OCI-LY3 (cell line): Measurements from ENCODE around the gene PITPNM1.
"Not testable (repeated sequence)": the region's sequence is repeated elsewhere in the genome, so short reads cannot be mapped to it uniquely, and the experiment has no call there.

Source experiments
- H2AFZ ChIP-seq: fragments of 200-600, 300-600 bp; shearing (Covaris generic); 2 replicates; pipeline ENCODE4 v1.6.0; 2014; ENCODE audit warnings: antibody characterized with exemption, low read depth, low read length
- H3K27ac ChIP-seq: fragments of 200-600, 300-600 bp; sonication (generic); 2 replicates; pipeline ENCODE4 v1.5.1; 2014; ENCODE audit warnings: mild to moderate bottlenecking, low read length, moderate library complexity, mixed read lengths
- H3K27me3 ChIP-seq: fragments of 200-600, 300-600 bp; sonication (generic); 2 replicates; pipeline ENCODE4 v1.6.1; 2014; ENCODE audit warnings: low read depth, low read length, mixed read lengths
- H3K36me3 ChIP-seq: fragments of 200-600, 300-600 bp; sonication (generic); replicated peaks from 2 replicates; pipeline ENCODE3; 2014; ENCODE audit warnings: low read depth, low read length, mixed read lengths
- H3K4me1 ChIP-seq: fragments of 300-600, 200-600 bp; sonication (generic); 2 replicates; pipeline ENCODE4 v1.6.1; 2014; ENCODE audit warnings: low read length, mixed read lengths
- H3K4me2 ChIP-seq: fragments of 200-600, 300-600 bp; sonication (generic); 2 replicates; pipeline ENCODE4 v1.6.1; 2014; ENCODE audit warnings: low read length, mixed read lengths
- H3K4me3 ChIP-seq: fragments of 300-600, 200-600 bp; sonication (generic); 2 replicates; pipeline ENCODE4 v1.5.1; 2014; ENCODE audit warnings: antibody characterized with exemption, mild to moderate bottlenecking, low read length, moderate library complexity
- H3K79me2 ChIP-seq: fragments of 300-600, 200-600 bp; shearing (Covaris generic); 2 replicates; pipeline ENCODE4 v1.6.1; 2014; ENCODE audit warnings: mild to moderate bottlenecking, low read length, mixed read lengths
- H3K9ac ChIP-seq: fragments of 300-600, 200-600 bp; shearing (Covaris generic); 2 replicates; pipeline ENCODE4 v1.6.0; 2014; ENCODE audit warnings: mild to moderate bottlenecking, low read length, moderate library complexity
- H3K9me3 ChIP-seq: fragments of 200-600, 300-600 bp; shearing (Covaris generic); 2 replicates; pipeline ENCODE4 v1.6.1; 2014; ENCODE audit warnings: low read length, mixed read lengths; ENCODE audit not compliant: insufficient read depth
- H4K20me1 ChIP-seq: fragments of 200-600, 300-600 bp; sonication (generic); 2 replicates; pipeline ENCODE4 v1.6.1; 2016; ENCODE audit warnings: low read length, mixed read lengths; ENCODE audit not compliant: insufficient read depth
- EZH2phosphoT487 ChIP-seq: fragments of 200-600 bp; shearing (Covaris generic); IDR thresholded peaks from 2 replicates; pipeline ENCODE4 v1.6.1; 2018; ENCODE audit warnings: antibody characterized with exemption, mixed run types, low read depth
- TF ChIP-seq, protein P1 (sequence below): fragments of 200-600, 300-600 bp; sonication (generic); IDR thresholded peaks from 2 replicates; pipeline ENCODE4 v1.5.1; 2014; ENCODE audit warnings: antibody characterized with exemption, low read length, low read depth

PITPNM1 gene

GRCh38 chr11:67489885-67490726 is 15.1 kb downstream of the PITPNM1 start:
- TF ChIP-seq, protein P1, sequence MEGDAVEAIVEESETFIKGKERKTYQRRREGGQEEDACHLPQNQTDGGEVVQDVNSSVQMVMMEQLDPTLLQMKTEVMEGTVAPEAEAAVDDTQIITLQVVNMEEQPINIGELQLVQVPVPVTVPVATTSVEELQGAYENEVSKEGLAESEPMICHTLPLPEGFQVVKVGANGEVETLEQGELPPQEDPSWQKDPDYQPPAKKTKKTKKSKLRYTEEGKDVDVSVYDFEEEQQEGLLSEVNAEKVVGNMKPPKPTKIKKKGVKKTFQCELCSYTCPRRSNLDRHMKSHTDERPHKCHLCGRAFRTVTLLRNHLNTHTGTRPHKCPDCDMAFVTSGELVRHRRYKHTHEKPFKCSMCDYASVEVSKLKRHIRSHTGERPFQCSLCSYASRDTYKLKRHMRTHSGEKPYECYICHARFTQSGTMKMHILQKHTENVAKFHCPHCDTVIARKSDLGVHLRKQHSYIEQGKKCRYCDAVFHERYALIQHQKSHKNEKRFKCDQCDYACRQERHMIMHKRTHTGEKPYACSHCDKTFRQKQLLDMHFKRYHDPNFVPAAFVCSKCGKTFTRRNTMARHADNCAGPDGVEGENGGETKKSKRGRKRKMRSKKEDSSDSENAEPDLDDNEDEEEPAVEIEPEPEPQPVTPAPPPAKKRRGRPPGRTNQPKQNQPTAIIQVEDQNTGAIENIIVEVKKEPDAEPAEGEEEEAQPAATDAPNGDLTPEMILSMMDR = no peak
- no peak for TF ChIP-seq EZH2phosphoT487
- no peak overlapping the region for H3K4me3 ChIP-seq
- H4K20me1 ChIP-seq = peaks cover 10% of the 10 kb centered on the region; the same call in 1 of the 2 replicates
- no peak overlapping the region for H3K27ac ChIP-seq
- H3K4me2 ChIP-seq = no peak overlapping the region
- no peaks in the 10 kb centered on the region for H3K9me3 ChIP-seq
- H3K9ac ChIP-seq = no peak overlapping the region
- peaks cover 66% of the 10 kb centered on the region for H3K36me3 ChIP-seq
- H3K27me3 ChIP-seq = no peaks in the 10 kb centered on the region
- peaks cover 24% of the 10 kb centered on the region for H3K79me2 ChIP-seq
- H3K4me1 ChIP-seq = peaks cover 30% of the 10 kb centered on the region
- H2AFZ ChIP-seq = no peak overlapping the region

DNA sequence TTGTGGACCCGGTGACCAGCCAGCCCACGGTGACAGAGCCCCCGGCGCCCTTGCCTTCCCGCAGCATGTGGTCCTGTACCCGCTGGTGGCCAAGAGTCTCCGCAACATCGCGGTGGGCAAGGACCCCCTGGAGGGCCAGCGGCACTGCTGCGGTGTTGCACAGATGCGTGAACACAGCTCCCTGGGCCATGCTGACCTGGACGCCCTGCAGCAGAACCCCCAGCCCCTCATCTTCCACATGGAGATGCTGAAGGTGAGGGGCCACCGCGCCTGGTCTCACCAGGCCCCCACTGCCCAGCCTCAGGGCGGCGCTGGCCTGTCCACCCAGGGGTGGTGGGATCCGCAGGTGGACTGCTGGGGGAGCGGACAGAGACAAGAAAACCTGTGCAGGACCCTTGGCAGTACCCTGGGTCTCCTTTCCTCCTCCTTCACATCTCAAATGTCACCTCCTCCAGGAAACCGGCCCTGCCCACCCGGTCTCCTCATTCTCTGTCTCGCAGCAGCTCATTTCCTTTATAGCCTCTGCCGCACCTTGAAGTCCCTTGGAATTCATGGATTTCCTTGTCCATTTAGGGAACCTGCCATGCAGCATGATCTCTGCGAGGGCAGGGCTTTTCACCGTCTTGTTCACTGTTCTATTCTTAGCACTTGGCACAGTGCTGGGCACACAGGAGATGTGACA is 15.8 kb downstream of the PITPNM1 start:
- Histone ChIP-seq H3K27me3 (no peaks in the 10 kb centered on the region), H3K79me2 (peaks cover 28% of the 10 kb centered on the region), H3K9ac (no peak overlapping the region), H3K4me1 (peaks cover 38% of the 10 kb centered on the region), H3K9me3 (no peaks in the 10 kb centered on the region), H3K4me2 (no peak overlapping the region), H3K27ac (no peak overlapping the region), H3K36me3 (peaks cover 61% of the 10 kb centered on the region), H3K4me3 (no peak overlapping the region), H2AFZ (no peak overlapping the region), H4K20me1 (peaks cover 10% of the 10 kb centered on the region; the same call in 1 of the 2 replicates)
- TF ChIP-seq, protein P1 = no peak
- TF ChIP-seq EZH2phosphoT487 = no peak

DNA sequence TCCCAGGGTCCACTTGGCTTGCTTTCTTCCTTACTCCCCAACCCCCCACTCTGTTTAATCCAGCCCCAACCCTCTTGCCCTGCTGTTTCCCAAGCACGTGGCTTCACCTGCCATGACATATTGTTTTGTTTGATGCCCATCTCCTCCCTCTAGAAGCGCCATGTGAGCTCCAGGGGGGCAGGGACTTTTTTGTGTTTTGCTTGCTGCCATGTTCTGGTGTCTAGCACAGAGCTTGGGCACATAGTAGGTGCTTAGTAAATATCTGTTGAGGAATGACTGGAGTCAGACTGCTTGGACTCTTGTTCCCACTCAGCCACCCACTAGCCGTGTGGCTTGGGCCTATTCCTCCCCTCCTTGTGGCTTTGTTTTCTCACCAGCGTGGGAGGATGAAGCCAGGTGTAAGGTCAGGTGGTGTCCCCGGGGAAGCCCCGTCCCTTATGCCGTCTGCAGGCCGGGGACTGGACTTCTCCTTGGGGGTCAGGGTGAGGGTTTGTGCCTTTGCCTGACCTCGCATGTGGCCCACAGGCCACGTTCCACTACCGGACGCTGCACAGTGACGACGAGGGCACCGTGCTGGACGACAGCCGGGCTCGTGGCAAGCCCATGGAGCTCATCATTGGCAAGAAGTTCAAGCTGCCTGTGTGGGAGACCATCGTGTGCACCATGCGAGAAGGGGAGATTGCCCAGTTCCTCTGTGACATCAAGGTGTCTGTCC is 18.5 kb downstream of the PITPNM1 start:
- Histone ChIP-seq H3K9me3 (no peaks in the 10 kb centered on the region), H3K4me2 (peak overlapping the region; percentile 95), H3K79me2 (peaks cover 39% of the 10 kb centered on the region), H4K20me1 (peaks cover 10% of the 10 kb centered on the region; the same call in 1 of the 2 replicates), H3K36me3 (peaks cover 35% of the 10 kb centered on the region), H3K27ac (peak overlapping the region; percentile 82), H3K27me3 (no peaks in the 10 kb centered on the region), H3K9ac (no peak overlapping the region), H2AFZ (no peak overlapping the region), H3K4me3 (no peak overlapping the region; the same call in 1 of the 2 replicates), H3K4me1 (peaks cover 57% of the 10 kb centered on the region)
- TF ChIP-seq, protein P1 = no peak
- no peak for TF ChIP-seq EZH2phosphoT487

DNA sequence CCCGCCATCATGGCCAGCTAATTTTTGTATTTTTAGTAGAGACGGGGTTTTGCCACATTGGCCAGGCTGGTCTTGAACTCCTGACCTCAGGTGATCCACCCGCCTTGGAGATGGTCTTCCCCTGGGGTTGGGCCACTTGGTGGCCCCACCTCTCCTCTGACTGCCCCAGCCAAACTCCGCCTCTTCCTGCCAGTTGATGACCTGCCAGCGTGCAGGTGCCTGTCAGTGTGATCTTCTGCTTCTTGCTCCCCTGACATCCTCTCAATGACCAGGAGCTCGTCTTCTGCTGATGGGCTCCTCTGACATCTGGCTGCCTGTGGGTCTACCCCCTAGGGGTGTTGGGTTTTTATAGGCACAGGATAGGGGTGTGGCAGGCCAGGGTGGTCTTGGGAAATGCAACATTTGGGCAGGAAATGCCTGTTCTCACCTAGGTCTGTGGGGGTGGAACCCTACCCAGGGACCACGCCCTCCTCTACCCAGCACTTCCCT is 19.2 kb downstream of the PITPNM1 start:
- H3K27me3 ChIP-seq, H2AFZ ChIP-seq, H3K9me3 ChIP-seq, H3K4me3 ChIP-seq, H3K9ac ChIP-seq: not testable (repeated sequence)
- Histone ChIP-seq H3K4me2 (peak overlapping the region; percentile 95), H4K20me1 (peaks cover 10% of the 10 kb centered on the region; the same call in 1 of the 2 replicates), H3K4me1 (peaks cover 58% of the 10 kb centered on the region), H3K79me2 (peaks cover 39% of the 10 kb centered on the region), H3K36me3 (peaks cover 28% of the 10 kb centered on the region), H3K27ac (peak overlapping the region; percentile 82)
